GM13976 (cell line): ENCODE measurements around the gene FIP1L1.

Source experiments
- DNase-seq: peaks from one replicate; pipeline ENCODE4 v3.0.0; 2012; ENCODE audit warnings: low spot score
- in situ Hi-C: fragments of 300-500 bp; cut with MboI; formaldehyde crosslinking; loops from one replicate; pipeline ENCODE4 v1.12.0; 2022; ENCODE audit warnings: low sequenced_read_pairs, mixed read lengths, inconsistent platforms; ENCODE audit not compliant: unreplicated experiment
- TF ChIP-seq, protein P1 (sequence below): IDR thresholded peaks from 2 replicates; pipeline ENCODE4 v1.5.1; 2012; ENCODE audit warnings: borderline replicate concordance, mild to moderate bottlenecking; ENCODE audit not compliant: insufficient read depth; ENCODE audit errors: extremely low read depth, missing control alignments, control extremely low read depth

Gene FIP1L1

GRCh38 chr4:53505947-53506346 lies 128.5 kb downstream of the FIP1L1 start:
- in situ Hi-C loops, result no loop called here
- TF ChIP-seq, protein P1, sequence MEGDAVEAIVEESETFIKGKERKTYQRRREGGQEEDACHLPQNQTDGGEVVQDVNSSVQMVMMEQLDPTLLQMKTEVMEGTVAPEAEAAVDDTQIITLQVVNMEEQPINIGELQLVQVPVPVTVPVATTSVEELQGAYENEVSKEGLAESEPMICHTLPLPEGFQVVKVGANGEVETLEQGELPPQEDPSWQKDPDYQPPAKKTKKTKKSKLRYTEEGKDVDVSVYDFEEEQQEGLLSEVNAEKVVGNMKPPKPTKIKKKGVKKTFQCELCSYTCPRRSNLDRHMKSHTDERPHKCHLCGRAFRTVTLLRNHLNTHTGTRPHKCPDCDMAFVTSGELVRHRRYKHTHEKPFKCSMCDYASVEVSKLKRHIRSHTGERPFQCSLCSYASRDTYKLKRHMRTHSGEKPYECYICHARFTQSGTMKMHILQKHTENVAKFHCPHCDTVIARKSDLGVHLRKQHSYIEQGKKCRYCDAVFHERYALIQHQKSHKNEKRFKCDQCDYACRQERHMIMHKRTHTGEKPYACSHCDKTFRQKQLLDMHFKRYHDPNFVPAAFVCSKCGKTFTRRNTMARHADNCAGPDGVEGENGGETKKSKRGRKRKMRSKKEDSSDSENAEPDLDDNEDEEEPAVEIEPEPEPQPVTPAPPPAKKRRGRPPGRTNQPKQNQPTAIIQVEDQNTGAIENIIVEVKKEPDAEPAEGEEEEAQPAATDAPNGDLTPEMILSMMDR, result no peak

DNA sequence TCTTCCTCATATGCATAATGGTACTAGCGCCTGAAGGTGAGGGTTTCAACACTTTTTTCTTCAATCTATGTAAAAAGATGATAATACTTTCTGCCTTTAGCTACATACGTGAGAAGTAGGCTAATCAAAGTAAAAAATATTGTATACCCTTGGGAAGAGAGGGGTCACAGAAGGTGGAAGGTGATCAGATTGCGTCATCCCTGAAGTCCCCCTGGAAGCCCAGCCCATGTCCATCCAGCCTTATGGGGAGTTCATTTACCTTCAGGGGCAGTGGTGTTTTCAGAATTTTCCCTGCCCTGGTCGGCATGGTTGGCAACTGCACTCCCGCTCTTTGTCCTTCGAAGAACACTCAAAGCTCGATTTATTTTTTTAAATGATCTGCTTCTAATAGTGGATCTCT lies 129.6 kb downstream of the FIP1L1 start:
- no peak for DNase-seq
- in situ Hi-C loops, result no loop called here
- TF ChIP-seq, protein P1, result no peak

More at GRCh38 chr4:53505947-53506346, 128.5 kb downstream of the FIP1L1 start:
- no peak for DNase-seq

GRCh38 chr4:53507671-53508286 lies 130.3 kb downstream of the FIP1L1 start:
- DNase-seq, result no peak
- in situ Hi-C loops, result no loop called here

DNA sequence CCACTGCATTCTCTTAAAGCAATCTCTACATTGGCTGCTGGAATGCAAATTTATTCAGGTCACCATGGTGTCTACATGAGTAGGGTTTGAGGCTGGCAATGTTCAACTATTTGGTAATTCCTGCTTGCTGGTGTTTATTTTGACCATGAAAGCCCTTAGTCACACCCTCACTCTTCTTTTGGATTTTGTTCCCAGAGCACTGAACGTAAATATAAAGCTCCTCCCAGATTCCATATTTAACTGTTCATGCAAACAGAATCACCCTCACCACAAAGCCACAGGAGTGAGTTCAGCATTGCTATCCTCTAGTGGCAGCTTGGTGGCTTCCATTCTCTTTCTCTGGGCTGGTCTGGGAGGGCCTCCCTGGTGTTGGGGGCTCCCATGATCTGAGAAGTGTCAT lies 131.0 kb downstream of the FIP1L1 start:
- DNase-seq, result no peak
- TF ChIP-seq, protein P1, result no peak
- in situ Hi-C loops, result no loop called here

More at GRCh38 chr4:53507671-53508286, 130.3 kb downstream of the FIP1L1 start:
- TF ChIP-seq, protein P1, result no peak

GRCh38 chr4:53510321-53510720 lies 132.9 kb downstream of the FIP1L1 start:
- TF ChIP-seq, protein P1, result no peak
- no peak for DNase-seq
- in situ Hi-C loops, result no loop called here
